NCI-H128 (cell line): Measurements from ENCODE around the gene TNRC6C.
"Not testable (repeated sequence)": the region's sequence is repeated elsewhere in the genome, so short reads cannot be mapped to it uniquely, and the experiment has no call there.

ENCODE experiments used
- DNase-seq: peaks from one replicate; lab custom pipeline; 2025; ENCODE audit not compliant: unreplicated experiment; lab: John Stamatoyannopoulos, UW

Gene TNRC6C

GRCh38 chr17:78041386-78042179 is 83.1 kb downstream of the TNRC6C start:
- no peak for DNase-seq

- DNase-seq = no peak
These were observed 84.0 kb downstream of the TNRC6C start for GRCh38 chr17:78042542-78042941.

GRCh38 chr17:78043031-78043430 is 84.5 kb downstream of the TNRC6C start:
- no peak for DNase-seq

- DNase-seq = no peak
These were observed 85.9 kb downstream of the TNRC6C start for GRCh38 chr17:78044280-78044835.

GRCh38 chr17:78045316-78045715 is 86.8 kb downstream of the TNRC6C start:
- DNase-seq = no peak

GRCh38 chr17:78046923-78047322 is 88.4 kb downstream of the TNRC6C start:
- no peak for DNase-seq

- no peak for DNase-seq
These were observed 90.1 kb downstream of the TNRC6C start for GRCh38 chr17:78048346-78049292.

- DNase-seq = no peak
These were observed 91.1 kb downstream of the TNRC6C start for GRCh38 chr17:78049609-78050008.

- DNase-seq = no peak
These were observed 92.9 kb downstream of the TNRC6C start for GRCh38 chr17:78051186-78051972.

- DNase-seq = no peak
These were observed 95.4 kb downstream of the TNRC6C start for GRCh38 chr17:78053777-78054468.

GRCh38 chr17:78057113-78057740 is 98.7 kb downstream of the TNRC6C start:
- DNase-seq = no peak

- no peak for DNase-seq
These were observed 99.5 kb downstream of the TNRC6C start for GRCh38 chr17:78058001-78058400.

- DNase-seq = no peak
These were observed 100.1 kb downstream of the TNRC6C start for GRCh38 chr17:78058581-78058980.

GRCh38 chr17:78062596-78062995 is 104.1 kb downstream of the TNRC6C start:
- no peak for DNase-seq

GRCh38 chr17:78063489-78063888 is 105.0 kb downstream of the TNRC6C start:
- no peak for DNase-seq

GRCh38 chr17:78064708-78065107 is 106.2 kb downstream of the TNRC6C start:
- DNase-seq = no peak

GRCh38 chr17:78066976-78067375 is 108.5 kb downstream of the TNRC6C start:
- not testable (repeated sequence) for DNase-seq

- no peak for DNase-seq
These were observed 111.2 kb downstream of the TNRC6C start for GRCh38 chr17:78069695-78070094.

- DNase-seq = no peak
These were observed 114.5 kb downstream of the TNRC6C start for GRCh38 chr17:78072961-78073360.

- no peak for DNase-seq
These were observed 116.5 kb downstream of the TNRC6C start for GRCh38 chr17:78075011-78075410.
